PC-3 (cell line): Measurements from ENCODE around the gene USF2. TPM values are rescaled to one million over a fixed set of nuclear protein-coding genes. Genes with fewer than 3 reads are reported as not detected.
A peak's percentile ranks its signal among the peaks of the same experiment; 100 is the strongest.

ENCODE experiments used
- ATAC-seq: fragments of 200-7000 bp; cut with Tn5 transposase; 2 replicates; pipeline ENCODE4 v1.9.1; 2020; ENCODE audit warnings: mild to moderate bottlenecking, moderate library complexity
- BruUV-seq: library from RNA; stranded (reverse); fragments of 400-500 nt; replicated peaks from 2 replicates; lab custom pipeline; 2021; lab: Mats Ljungman, UMichigan
- CTCF ChIA-PET: fragments of 300-600 bp; sonication (Branson Sonifier 250); formaldehyde crosslinking; loops from one replicate; lab custom pipeline; 2022; ENCODE audit warnings: antibody characterized with exemption; lab: Charles Lee
- POLR2A ChIA-PET: fragments of 300-600 bp; sonication (Branson Sonifier 250); formaldehyde crosslinking; loops from one replicate; lab custom pipeline; 2022; ENCODE audit warnings: antibody characterized with exemption; ENCODE audit not compliant: unreplicated experiment; lab: Charles Lee
- DNase-seq: peaks from one replicate; pipeline ENCODE4 v3.0.0-alpha.2; 2015
- H2AFZ ChIP-seq: fragments of 300-600 bp; sonication (generic); 2 replicates; pipeline ENCODE4 v1.6.0; 2016; ENCODE audit warnings: antibody characterized with exemption, low read length
- H3F3A ChIP-seq: fragments of 300-600 bp; sonication (generic); one replicate; pipeline ENCODE4 v1.6.0; 2017; ENCODE audit warnings: antibody characterized with exemption, low read length, control low read depth, mild to moderate bottlenecking; ENCODE audit not compliant: unreplicated experiment
- H3K27ac ChIP-seq: fragments of 300-600 bp; sonication (generic); 2 replicates; pipeline ENCODE4 v1.5.1; 2016; ENCODE audit warnings: mild to moderate bottlenecking, low read length
- H3K27me3 ChIP-seq: fragments of 300-600 bp; sonication (generic); 2 replicates; pipeline ENCODE4 v1.6.1; 2016; ENCODE audit warnings: low read length, mixed read lengths
- H3K36me3 ChIP-seq: fragments of 300-600 bp; sonication (generic); 2 replicates; pipeline ENCODE4 v1.6.1; 2016; ENCODE audit warnings: low read depth, mixed run types, low read length, mixed read lengths
- H3K4me1 ChIP-seq: fragments of 300-600 bp; sonication (generic); 2 replicates; pipeline ENCODE4 v1.5.1; 2016; ENCODE audit warnings: low read length; ENCODE audit not compliant: insufficient read depth
- H3K4me2 ChIP-seq: fragments of 300-600 bp; sonication (generic); 2 replicates; pipeline ENCODE4 v1.6.0; 2016; ENCODE audit warnings: low read length
- H3K4me3 ChIP-seq: fragments of 300-600 bp; sonication (generic); 2 replicates; pipeline ENCODE4 v1.5.1; 2016; ENCODE audit warnings: mild to moderate bottlenecking, low read length, mixed read lengths
- H3K79me2 ChIP-seq: fragments of 300-600 bp; sonication (generic); 2 replicates; pipeline ENCODE4 v1.6.1; 2017; ENCODE audit warnings: low read length, mixed read lengths
- H3K9ac ChIP-seq: fragments of 300-600 bp; sonication (generic); 2 replicates; pipeline ENCODE4 v1.6.0; 2016; ENCODE audit warnings: mild to moderate bottlenecking, low read length
- H3K9me2 ChIP-seq: fragments of 300-600 bp; sonication (generic); replicated peaks from 2 replicates; pipeline ENCODE4 v1.6.1; 2016; ENCODE audit warnings: mixed run types, low read length, mixed read lengths
- H3K9me3 ChIP-seq: fragments of 300-600 bp; sonication (generic); 2 replicates; pipeline ENCODE4 v1.6.1; 2016; ENCODE audit warnings: low read length, mixed read lengths
- H4K20me1 ChIP-seq: fragments of 300-600 bp; sonication (generic); 2 replicates; pipeline ENCODE4 v1.6.1; 2016; ENCODE audit warnings: low read length, mixed read lengths
- EZH2 ChIP-seq: fragments of 300-600 bp; sonication (generic); IDR thresholded peaks from one replicate; pipeline ENCODE4 v1.6.1; 2017; ENCODE audit warnings: antibody characterized with exemption, mild to moderate bottlenecking, low read length; ENCODE audit not compliant: unreplicated experiment
- EZH2phosphoT487 ChIP-seq: fragments of 300-600 bp; sonication (generic); IDR thresholded peaks from 2 replicates; pipeline ENCODE4 v1.6.1; 2018; ENCODE audit warnings: mild to moderate bottlenecking, antibody characterized with exemption, low read length, borderline replicate concordance
- intact Hi-C: fragments of 100-400 bp; cut with micrococcal nuclease; formaldehyde crosslinking; loops from 2 replicates; pipeline ENCODE4 v1.9.0; 2023
- total RNA-seq: library from RNA; depleted of rRNA; stranded (reverse); fragments of >200 nt; gene quantifications from 2 replicates; pipeline ENCODE4 v1.2.3, GENCODE V29; 2014
- TF ChIP-seq, protein P1 (sequence below): fragments of 300-600 bp; sonication (generic); conservative IDR thresholded peaks from 2 replicates; pipeline ENCODE4 v1.5.1; 2017; ENCODE audit warnings: antibody characterized with exemption, low read depth, mild to moderate bottlenecking, low read length

Gene USF2
- total RNA-seq, 1 experiment from 2014 or later = 102 TPM

DNA sequence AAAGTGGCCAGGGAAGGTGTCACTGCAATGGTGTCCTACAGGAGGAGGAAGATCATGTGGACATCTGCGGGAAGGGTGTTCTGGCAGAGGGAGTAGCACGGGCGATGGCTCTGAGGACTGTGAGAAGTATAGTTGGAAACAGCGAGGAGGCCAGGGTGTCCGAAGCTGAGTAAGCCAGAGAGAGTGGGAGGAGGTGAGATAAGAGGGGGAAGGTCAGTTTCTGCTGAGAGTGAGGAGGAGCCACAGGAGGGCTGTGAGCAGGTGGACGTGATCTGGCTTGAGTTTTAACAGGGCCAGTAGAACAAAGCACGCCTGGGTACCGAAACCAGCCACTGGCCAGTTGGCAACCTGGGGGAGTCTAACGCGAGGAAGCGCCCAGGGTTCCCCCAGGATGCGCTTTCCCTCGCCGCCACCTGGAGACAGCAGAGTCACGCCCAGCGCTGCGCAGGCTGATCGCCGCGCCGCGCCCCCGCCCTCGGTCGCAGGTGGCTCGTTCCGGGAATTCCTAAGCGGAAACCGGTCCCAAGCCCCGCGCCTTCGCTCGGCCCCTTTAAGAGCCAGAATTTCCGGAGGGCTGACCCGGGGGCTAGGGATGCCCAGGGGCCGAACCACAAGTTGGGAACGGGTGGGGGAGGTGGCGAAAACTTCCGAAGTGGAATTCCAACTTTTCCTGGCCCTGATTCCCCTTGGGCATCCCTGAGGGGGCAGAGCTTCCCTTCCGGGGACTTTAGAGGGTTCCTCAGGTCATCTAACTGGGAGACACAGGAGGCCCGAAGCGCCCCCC is 21.0 kb upstream of the USF2 start:
- Histone ChIP-seq H3K36me3 (no peaks in the 10 kb centered on the region; the same call in 1 of the 2 replicates), H3K27me3 (no peaks in the 10 kb centered on the region), H3K9ac (peak overlapping the region; percentile 82), H3K4me1 (peaks cover 14% of the 10 kb centered on the region), H3K4me2 (peak overlapping the region; percentile 86), H3K4me3 (peak overlapping the region; percentile 92), H3K9me2 (no peaks in the 10 kb centered on the region), H4K20me1 (no peaks in the 10 kb centered on the region; the same call in 1 of the 2 replicates), H2AFZ (peak overlapping the region; percentile 86), H3K27ac (peak overlapping the region; percentile 90), H3K9me3 (no peaks in the 10 kb centered on the region), H3F3A (no peaks in the 10 kb centered on the region), H3K79me2 (peaks cover 28% of the 10 kb centered on the region)
- peak; percentile 89 for DNase-seq
- intact Hi-C loops = loop anchor here (10.0 kb wide), 1 partner anchor 103 kb away; the partner anchor contains the start of gene FXYD7
- ChIA-PET POLR2A (no interaction called here), CTCF (no interaction called here)
- peak; percentile 73 for ATAC-seq
- TSS peak; percentile 82 for BruUV-seq
- no peak for TF ChIP-seq EZH2
- TF ChIP-seq EZH2phosphoT487 = no peak
- TF ChIP-seq, protein P1, sequence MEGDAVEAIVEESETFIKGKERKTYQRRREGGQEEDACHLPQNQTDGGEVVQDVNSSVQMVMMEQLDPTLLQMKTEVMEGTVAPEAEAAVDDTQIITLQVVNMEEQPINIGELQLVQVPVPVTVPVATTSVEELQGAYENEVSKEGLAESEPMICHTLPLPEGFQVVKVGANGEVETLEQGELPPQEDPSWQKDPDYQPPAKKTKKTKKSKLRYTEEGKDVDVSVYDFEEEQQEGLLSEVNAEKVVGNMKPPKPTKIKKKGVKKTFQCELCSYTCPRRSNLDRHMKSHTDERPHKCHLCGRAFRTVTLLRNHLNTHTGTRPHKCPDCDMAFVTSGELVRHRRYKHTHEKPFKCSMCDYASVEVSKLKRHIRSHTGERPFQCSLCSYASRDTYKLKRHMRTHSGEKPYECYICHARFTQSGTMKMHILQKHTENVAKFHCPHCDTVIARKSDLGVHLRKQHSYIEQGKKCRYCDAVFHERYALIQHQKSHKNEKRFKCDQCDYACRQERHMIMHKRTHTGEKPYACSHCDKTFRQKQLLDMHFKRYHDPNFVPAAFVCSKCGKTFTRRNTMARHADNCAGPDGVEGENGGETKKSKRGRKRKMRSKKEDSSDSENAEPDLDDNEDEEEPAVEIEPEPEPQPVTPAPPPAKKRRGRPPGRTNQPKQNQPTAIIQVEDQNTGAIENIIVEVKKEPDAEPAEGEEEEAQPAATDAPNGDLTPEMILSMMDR = peak; percentile 46

DNA sequence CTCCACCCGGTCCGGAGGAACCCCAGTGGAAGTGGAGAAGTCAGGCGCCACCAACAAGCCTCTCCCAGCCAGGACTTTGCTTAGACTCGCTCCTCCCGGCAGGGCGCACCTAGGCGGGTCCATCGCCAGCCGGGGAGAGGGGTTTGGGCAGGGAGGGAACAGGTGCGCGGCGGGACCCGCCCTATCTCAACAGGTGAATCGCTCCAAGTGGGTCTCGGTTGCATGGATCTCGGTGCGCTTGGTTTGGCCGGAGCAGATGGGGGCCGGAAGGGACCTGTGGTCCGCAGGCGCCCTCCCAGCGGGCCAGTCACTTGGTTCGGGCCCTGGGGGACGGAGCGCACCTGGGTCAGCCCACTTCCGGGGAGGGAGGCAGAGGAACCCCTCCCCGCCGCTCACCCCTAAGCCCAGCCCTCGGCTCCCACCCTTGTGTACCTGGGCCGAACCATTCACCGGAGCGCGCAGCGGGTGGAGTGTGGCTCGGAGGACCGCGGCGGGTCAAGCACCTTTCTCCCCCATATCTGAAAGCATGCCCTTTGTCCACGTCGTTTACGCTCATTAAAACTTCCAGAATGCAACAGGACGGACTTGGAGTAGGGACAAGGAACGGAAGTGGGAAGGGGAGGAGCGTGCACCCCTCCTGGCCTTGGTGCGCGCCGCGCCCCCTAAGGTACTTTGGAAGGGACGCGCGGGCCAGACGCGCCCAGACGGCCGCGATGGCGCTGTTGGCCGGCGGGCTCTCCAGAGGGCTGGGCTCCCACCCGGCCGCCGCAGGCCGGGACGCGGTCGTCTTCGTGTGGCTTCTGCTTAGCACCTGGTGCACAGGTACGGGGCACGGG is 20.2 kb upstream of the USF2 start, which contains the start of gene LSR:
LSR (plus strand) TSS at position 693 of the 836 bp plus-strand sequence; CDS start at position 714, 21 bp downstream.
- Histone ChIP-seq H3K4me3 (peak within 1 kb of the TSS; percentile 92), H2AFZ (peak within 1 kb of the TSS; percentile 86), H4K20me1 (no peaks in the 10 kb centered on the region; the same call in 1 of the 2 replicates), H3K27ac (peak within 1 kb of the TSS; percentile 90), H3F3A (no peaks in the 10 kb centered on the region), H3K9me2 (no peaks in the 10 kb centered on the region), H3K36me3 (no peaks in the 10 kb centered on the region; the same call in 1 of the 2 replicates), H3K27me3 (no peaks in the 10 kb centered on the region), H3K4me1 (peaks cover 14% of the 10 kb centered on the region), H3K4me2 (peak within 1 kb of the TSS; percentile 86), H3K9ac (peak within 1 kb of the TSS; percentile 82), H3K79me2 (peaks cover 28% of the 10 kb centered on the region), H3K9me3 (no peaks in the 10 kb centered on the region)
- CTCF ChIA-PET = no interaction called here
- no TSS peak for BruUV-seq
- ATAC-seq (peak; percentile 80), DNase-seq (peak; percentile 84)
- POLR2A ChIA-PET = no interaction called here
- intact Hi-C loops = loop anchor here (10.0 kb wide), 1 partner anchor 104 kb away; the partner anchor contains the start of gene FXYD7
- TF ChIP-seq, protein P1 = no peak
- TF ChIP-seq EZH2phosphoT487 (no peak), EZH2 (no peak)
